NOMO-1 (cell line): ENCODE measurements around the gene SLC22A16.
A peak's percentile ranks its signal among the peaks of the same experiment; 100 is the strongest.
"Not testable (repeated sequence)": the region's sequence is repeated elsewhere in the genome, so short reads cannot be mapped to it uniquely, and the experiment has no call there.

Experiments
- DNase-seq, 2 experiments: peaks; one replicate each; lab custom pipeline; 2025; ENCODE audit not compliant: unreplicated experiment in 2 of 2; lab: John Stamatoyannopoulos, UW

Gene SLC22A16, protein sequence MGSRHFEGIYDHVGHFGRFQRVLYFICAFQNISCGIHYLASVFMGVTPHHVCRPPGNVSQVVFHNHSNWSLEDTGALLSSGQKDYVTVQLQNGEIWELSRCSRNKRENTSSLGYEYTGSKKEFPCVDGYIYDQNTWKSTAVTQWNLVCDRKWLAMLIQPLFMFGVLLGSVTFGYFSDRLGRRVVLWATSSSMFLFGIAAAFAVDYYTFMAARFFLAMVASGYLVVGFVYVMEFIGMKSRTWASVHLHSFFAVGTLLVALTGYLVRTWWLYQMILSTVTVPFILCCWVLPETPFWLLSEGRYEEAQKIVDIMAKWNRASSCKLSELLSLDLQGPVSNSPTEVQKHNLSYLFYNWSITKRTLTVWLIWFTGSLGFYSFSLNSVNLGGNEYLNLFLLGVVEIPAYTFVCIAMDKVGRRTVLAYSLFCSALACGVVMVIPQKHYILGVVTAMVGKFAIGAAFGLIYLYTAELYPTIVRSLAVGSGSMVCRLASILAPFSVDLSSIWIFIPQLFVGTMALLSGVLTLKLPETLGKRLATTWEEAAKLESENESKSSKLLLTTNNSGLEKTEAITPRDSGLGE

DNA sequence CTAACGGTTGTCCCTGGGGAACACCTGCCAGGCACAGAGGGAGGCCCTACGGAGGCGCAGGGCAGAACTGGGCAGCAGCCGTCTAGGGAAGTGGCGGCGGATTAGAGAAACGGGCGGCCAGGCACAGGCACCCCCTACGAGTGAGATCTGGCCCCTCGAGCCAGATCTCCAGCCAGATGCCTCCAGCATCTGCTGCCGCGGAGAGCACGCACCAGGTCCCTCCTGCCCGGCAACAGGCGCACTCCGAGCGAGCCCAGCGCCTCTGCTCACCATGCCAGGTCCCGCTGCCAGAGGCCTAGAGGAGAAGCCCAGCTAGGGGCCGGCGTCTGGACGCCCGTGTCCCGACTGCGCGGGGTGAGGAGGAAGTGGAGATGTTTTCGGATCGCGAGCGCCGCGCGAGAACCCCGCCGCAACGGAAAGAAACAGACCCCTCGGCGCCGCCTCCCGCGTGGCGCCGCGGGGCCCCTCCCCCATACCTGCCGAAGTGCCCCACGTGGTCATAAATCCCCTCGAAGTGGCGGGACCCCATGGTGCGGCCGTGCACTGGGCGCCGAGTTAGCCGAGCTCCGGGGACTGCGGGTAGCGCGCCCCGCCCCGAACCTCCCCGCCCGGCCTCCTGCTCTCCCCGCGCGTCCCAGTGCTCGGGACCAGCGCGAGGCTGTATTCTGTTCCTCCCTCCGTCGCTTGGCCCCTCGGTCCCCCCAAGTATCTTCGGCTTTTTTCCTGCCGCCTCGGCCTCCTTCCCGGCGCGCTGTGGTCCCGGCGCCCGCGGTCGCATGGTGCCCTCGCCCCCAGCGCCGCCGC lies at the start of gene SLC22A16:
Gene SLC22A16 (minus strand): TSS at position 568 of the 804 bp plus-strand sequence. CDS start 39 bp downstream, at position 529.
- peak; percentile 12 to 63 for DNase-seq

DNA sequence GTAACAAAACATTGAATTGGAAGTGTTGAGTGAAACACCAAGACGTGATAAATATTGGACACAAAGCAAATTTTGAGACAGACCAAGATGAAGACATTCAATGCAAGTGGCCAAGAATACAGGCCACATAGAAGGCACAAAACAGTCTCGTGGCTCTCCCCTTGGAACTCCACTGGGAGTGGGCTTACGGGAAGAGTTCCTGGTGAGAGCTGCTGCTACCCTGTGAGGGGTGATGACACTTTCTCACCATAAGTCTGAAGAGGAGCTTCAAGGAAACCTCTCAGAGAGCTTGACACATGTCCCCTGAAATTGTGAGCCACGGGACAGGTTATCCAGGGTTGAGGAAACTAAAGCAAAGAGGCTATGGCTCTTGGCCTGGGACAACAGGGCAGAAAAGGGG lies 48.6 kb upstream of the SLC22A16 start:
- DNase-seq: no peak

DNA sequence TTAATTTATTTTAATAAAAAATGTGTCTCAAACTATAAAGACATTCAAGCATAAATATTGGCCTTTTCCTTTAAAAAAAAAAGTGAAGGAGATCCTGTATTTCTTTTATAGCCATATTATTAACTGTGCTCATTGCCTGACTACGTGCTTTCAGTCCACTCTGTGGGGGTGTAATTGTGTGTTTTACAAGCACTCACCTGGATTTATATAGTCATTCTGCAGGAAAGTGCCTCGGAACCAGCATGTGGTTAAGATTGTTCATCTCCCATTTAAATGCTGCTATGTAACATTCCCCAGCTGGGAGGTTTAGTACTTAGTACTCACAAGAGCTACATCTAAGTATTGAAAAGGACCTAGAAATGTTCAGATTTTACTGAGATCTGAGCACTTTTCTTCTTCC lies 47.9 kb upstream of the SLC22A16 start:
- no peak for DNase-seq

DNA sequence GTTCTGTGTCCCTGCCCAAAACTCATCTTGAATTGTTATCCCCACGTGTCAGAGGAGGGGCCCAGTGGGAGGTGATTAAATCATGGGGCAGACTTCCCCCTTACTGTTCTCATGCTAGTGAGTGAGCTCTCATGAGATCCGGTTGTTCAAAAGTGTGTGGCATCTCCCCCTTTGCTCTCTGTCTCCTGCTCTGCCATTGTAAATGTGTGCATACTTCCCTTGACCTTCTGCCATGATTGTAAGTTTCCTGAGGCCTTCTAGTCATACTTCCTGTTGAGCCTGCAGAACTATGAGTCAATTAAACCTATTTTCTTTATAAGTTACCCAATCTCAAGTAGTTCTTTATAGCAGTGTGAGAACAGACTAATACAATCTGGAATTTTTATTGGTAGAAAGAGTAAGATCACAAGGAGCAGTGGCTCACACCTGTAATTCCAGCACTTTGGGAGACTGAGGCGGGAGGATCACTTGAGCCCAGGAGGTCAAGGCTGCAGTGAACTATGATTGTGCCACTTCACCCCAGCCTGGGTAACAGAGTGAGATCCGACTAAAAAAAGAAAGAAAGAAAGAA lies 47.1 kb upstream of the SLC22A16 start:
- no peak for DNase-seq

DNA sequence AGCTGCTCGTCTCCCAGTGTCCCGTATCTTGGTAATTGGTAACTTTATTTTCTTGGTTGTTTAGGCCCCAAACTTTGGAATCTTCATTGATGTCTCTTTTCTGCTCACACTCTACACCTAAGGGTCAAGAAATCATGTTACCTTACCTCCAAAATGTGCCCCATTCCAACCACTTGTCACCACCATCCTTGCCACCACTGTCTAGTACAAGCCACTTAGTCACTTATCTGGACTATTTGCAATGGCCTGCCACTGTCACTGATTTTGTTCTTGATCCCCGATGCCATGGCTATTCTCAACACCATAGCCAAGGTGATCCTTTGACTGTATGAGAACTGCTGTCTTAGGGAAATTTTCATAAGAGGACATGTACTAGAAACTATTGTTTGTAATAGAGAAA lies 46.0 kb upstream of the SLC22A16 start:
- DNase-seq: no peak

DNA sequence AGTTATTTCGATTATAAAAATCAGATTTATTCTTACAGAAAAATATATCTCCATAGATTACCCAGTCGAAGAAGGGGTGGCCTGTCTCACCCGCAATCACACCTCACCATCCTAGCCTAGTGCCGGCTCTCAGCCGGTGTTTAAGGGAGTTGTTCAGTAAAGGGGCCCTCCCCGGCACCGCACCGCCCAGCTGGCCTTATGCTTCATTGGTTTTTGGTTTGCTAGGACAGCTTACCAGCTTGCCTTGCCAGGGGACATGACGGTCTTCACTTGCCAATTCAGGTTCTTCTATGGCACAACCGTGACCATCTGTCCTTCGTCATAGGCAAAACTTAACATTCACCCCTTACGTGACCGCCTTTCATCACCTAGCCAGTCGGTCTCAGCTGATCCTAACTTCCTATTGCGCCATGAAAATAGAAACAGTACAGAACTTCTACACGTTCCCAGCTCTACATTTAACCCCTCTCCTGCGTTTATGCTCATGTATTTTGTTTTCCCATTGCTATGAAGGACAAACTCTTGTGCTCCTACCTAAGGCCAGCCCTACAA lies 44.7 kb upstream of the SLC22A16 start:
- no peak for DNase-seq

DNA sequence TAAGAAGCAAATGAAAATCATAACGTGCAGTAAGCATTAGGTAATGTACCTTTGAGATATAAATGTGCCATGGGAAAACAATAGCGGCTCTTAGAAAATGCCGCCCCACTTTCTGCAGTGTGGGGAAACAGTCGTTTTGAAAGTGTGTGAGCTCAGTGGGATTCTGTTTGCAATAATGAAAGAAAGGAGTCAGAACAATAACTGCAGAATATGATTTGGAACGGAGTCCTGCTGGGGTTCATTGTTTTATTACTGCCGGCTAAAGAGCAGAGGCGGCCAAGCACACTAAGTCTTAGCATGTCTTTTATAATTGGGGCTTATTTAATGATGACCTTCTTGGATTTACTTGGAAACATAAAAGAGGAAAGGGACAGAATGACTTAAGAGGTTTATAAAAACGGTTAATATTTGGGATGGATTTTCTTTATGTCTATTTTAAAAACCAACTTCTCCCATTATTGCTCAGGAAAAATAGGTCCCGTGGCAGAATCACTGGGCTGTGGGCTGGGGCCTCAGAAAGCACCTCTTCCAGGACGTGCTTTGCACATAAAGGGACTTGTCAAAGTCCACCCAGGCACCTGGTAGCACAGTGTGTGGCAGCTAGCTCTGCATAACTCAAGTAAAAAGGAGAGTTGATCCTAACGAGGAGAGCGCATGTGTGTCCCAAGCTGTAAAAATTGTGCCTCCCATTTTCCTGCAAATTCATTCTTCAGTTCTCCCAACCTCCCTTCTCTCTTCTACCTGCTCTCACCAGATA lies 44.0 kb upstream of the SLC22A16 start:
- DNase-seq: no peak

DNA sequence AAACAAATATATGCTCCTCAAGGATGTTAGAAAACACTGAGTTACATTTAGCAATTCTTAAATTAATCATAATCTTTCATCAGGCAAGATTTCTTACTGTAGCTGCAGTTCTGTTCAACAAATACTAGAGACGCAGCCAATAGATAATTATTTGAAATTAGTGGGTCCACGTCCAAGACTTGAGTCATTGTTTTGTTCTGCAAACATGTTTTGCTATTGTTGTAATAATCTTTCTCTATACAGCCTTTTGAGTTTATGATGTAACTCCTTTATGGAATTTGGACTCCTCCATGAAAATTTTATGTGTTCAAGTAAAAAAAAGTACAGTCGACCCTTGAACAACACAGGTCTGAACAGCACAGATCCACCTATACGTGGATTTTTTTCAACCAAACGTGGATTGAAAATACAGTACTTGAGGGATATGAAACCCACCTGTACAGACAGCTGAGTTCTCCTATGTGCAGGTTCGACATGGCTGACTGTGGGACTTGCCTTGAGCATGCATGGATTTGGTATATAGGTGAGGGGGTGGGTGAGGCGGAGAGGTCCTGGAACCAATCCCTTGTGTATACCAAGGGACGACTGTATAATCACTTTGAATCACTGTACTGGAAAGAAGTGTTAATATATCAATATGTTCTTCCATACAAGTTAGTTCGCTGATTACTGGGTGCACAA lies 41.3 kb upstream of the SLC22A16 start:
- DNase-seq: no peak

DNA sequence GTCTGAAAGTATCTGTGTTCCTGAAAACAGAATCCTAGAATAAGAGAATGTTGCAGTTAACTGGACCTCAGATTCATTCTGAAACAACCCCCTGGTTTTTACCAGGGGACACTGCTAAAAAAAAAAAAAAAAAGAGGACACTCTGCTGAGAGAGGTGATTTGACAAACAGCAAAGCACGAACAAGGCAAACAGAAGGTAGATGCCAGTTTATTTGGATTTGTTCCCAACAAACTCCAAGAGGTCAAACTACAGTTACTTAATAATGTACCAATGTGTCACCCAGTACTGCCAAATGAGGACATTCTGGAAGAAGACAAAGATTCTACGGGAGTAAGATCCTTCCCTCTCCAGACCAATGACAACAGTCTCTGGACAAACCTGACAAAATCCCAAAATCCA lies 40.6 kb upstream of the SLC22A16 start:
- DNase-seq: no peak

DNA sequence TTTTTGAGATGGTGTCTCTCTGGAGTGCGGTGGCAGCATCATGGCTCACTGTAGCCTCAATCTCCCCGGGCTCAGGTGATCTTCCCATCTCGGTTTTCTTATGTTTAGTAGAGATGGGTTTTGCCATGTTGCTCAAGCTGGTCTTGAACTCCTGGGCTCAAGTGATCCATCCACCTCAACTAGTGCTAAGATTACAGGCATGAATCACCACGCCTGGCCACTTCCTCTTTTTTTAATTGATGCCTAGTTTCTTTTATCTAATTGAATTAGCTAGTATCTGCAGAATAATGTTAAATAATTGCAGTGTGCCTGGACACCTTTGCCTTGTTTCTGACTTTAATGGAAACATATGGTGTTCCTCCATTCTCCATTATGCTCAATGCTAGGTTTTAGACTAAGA lies 38.4 kb upstream of the SLC22A16 start:
- DNase-seq: peak; percentile 54 to 74

DNA sequence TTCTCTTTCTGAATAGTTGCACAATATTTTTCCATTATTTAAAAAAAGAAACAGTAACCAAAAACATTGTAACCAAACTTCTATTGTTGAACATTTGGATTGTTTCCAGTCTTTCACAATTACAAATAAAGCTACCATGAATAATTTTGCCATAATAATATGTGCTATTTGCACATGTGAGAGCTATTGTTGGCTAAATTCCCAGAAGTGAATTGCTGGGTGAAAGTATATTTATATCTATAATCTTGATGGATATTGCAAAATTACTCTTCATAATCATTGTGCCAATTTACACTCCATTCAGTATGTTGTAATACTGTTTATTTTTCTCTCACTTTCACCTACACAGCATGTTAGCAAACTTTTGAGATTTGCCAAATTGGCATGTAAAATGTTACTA lies 36.6 kb upstream of the SLC22A16 start:
- DNase-seq: peak in 1 of 2 experiments; percentile 50

DNA sequence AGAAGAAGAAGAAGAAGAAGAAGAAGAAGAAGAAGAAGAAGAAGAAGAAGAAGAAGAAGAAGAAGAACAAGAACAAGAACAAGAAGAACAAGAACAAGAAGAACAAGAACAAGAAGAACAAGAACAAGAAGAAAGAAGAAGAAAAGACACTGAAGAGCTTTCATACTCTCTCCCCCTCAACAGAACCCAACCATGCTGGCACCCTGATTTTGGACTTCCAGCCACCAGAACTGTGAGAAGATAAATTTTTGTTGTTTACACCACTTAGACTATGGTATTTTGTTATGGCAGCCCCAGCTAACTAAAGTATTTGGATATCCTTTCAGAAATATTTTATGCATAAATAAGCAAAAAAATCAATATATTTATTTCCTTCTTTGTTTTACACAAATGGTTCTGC lies 36.1 kb upstream of the SLC22A16 start:
- not testable (repeated sequence) for DNase-seq

DNA sequence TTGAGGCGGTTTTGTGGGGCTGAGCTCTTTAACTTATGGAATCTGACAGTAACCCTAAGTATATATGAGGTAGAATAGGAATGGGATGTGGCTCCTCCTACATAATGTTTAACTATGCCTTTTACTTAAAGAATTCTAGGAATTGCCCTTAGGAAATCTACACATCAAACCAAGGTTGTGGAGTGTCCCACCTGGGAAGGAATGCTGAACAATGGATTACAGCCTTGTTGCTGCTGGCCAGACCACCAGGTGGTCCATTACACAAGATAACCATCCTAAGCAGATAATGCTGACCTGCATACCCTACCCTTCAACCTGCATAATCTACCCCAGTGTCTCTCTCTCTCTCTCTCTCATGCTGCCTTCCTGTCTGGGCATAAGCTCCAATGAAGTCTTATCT lies 35.0 kb upstream of the SLC22A16 start:
- no peak for DNase-seq

DNA sequence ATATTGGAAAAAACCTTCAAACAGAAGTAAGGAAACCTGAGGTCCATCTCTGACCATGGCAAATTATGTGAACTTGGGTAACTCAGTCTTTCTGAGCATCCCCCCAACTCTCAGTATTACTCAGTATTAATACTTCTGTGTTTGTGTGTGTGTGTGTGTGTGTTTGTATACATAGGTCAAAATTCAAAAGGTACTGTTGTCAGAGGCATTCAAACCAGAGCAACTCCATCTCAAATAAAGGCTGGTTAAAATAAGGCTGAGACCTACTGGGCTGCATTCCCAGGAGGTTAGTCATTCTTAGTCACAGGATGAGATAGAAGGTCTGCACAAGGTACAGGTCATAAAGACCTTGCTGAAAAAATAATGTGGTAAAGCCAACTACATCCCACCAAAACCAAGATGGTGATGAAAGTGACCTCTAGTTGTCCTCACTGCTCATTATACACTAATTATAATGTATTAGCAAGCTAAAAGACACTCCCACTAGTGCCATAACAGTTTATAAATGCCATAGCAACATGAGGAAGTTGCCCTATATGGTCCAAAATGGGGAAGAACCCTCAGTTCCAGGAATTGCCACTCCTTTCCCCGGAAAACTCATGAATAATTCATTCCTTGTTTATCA lies 33.3 kb upstream of the SLC22A16 start:
- no peak for DNase-seq

DNA sequence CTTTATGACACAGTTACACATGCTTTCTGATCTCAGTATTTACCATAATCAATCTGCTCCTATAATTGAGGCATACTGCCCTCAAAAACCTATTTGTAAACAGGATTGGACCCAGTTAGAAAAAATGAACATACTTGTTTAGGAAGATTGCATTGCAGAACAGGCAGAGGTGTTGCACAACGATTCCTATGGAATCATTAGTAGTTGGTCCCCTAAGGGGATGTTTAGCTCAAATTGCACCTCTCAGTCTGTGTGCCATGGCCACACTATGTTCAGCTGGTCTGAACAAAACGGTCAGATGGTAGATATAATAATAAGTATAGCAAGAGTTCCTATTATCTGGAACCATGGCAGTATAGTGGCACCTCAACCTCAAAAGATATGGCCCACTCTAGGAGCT lies 28.5 kb upstream of the SLC22A16 start:
- DNase-seq: not testable (repeated sequence)

DNA sequence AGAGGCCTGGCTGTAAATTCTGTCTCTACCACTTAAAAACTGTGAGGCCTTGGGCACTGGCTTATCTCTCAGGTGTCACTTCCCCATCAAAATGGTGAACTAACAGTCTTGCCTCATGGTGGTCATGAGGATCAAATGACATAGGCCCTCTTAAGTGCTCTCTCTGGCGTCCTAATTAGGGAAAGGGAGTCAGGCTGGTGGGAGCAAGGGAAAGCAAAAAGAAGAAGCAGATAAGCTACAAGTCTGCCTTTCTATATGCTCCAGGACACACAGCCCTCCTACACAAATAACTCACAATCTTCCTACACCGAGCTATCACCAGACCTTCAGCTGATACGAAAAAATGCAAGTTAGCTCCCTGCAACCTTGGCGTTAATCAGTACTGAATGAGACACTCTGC lies 19.5 kb upstream of the SLC22A16 start:
- DNase-seq: no peak

DNA sequence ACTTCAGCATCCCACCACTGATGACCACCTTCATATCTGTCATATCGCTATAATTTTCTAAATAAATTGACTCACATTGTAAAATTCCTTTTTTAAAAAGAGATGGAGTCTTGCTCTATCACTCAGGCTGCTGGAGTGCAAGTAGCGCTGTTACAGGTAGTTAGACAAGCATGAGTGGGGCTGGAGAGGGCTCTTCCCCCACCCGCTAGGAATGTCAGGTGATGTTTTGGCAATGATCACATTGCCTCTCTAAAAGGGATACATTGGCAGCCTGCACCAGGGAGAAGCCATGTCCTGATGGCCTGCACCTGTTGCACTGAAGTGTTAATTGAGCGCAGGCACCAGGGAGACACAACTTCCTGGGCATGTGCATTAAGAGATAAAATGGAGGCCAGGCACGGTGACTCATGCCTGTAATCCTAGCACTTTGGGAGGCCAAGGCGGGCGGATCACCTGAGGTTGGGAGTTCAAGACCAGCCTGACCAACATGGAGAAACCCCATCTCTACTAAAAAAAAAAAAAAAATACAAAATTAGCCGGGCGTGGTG lies 16.9 kb upstream of the SLC22A16 start:
- DNase-seq: no peak

DNA sequence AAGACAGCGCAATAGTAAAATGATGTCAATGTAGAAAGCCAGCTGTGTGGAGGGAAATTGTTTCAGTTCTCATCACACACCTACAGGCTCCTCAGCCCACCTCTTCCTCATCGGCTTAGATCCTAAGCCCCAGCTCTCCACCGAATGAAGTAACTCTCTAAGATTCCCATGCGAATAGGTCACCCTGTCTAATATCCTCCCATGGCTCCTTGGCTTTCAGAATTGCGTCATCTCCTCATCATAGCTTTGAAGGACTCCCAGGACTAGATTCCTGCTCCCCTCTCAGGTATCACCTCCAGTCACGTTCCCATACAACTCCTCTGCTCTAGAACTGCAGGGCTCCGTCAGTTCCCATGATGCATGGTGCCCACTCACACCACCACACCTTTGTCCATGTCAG lies 16.2 kb upstream of the SLC22A16 start:
- DNase-seq: no peak
